HUDEP-2 (cell line): Measurements from ENCODE around the gene HDLBP.
A peak's percentile ranks its signal among the peaks of the same experiment; 100 is the strongest.

ENCODE experiments used
- DNase-seq, 76 experiments: peaks; one replicate each; lab custom pipeline; 2025; ENCODE audit not compliant: unreplicated experiment in 76 of 76; lab: John Stamatoyannopoulos, UW

The HDLBP gene

DNA sequence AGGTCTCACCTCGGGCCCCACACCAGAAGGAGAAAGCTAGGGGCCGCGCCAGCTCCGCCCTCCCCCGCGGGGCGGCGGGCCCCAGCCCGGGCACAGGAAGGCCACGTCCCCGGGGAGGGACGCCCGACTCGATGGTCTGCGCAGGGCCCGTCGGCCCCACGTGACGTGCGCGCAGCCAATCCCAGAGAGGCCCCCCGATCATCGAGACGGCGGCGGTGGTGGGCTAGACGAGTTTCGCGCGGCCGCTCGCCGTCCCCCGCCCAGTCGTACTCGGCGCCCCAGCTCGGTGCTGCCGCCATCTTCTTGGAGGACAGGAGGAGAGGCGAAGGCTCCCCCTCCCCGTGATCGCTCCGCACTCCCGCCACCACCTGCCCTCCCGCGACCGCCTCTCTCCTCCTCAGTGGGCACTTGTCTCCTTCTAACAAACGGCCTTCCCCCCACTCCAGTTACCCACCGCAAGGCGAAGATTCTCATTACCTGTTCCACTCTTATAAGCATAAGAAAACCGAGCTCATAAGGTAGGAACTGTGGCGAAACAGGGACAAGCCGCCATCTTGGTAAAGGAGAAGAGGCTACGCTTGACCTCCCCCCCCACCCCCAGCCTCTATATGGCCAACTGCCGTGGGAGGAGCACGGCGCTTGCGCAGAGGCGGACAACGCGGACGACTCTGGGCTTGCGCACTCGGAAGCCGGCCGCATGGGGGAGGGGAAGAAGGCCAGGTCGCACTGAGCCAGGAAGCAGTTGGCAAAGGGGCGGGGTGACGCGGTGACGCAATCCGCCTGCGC is at the start of gene HDLBP:
HDLBP (minus strand) TSS at position 580 of the 786 bp plus-strand sequence. CDS start 48,803 bp downstream, outside the sequence.
- DNase-seq: peak in 75 of 76 experiments; percentile 36 to 99 (median 98)

DNA sequence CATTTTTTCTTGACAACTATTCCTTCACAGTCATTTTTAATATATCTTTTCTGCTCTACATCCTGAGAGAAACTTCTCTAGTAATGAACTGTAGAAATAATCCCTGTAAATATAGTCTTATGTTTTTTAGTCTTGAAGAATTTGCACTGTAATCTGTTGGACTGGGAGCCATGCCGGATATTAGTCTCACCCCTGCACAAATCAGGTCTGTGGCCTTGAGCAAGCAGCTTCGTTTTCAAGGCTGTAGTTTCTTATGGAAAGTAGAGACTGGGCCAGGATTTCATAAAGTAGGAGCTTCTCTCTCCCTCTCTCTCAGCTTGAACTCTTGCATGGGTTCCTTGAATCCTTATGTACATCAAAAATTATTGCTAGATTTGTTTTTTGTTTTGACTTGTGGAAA is 49.3 kb upstream of the HDLBP start:
- no peak for DNase-seq

DNA sequence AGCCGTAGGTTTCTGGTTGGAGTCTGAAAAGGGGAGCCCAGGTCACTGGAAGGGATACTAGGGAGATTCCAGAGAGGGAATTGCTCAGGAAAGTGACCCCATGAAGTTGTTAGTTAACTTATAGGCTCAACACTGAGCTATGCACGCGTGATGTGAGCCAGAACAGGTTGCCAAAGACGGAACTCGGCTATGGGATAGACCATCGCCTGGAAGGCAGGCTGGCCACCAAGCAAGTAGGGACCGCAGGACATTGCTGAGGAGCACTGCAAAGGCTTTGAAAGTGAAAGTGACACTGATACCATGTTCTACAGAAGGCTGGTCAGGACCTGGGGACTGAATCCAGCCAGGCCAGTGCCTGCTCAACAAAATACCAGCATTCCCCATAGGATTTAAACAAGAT is 48.0 kb upstream of the HDLBP start:
- DNase-seq: no peak

- no peak for DNase-seq
Measured at GRCh38 chr2:241359481-241360045, 44.1 kb upstream of the HDLBP start.

- no peak for DNase-seq
Measured at GRCh38 chr2:241358470-241358869, 43.0 kb upstream of the HDLBP start.

GRCh38 chr2:241357531-241357930 is 42.1 kb upstream of the HDLBP start:
- DNase-seq: no peak

DNA sequence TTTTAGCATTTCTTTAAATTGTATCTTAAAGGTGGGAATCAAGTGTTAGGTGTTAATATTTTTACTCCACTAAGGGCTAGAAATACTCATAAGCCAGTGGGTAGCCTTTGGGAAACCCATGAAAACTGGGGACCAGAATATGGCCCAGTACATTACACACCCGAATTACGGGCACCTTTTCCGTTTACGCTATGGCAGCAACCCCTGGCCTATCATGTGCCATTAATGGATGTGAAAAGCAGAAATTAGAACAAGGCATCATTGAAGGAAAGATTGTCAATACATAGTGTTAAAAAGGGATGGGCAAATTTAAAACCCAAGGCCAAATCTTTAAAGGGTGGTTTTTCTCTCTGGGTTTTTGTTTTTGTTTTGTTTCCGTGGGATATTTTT is 41.4 kb upstream of the HDLBP start:
- peak in 5 of 76 experiments; percentile 16 to 27 (median 17) for DNase-seq

GRCh38 chr2:241355983-241356870 is 40.8 kb upstream of the HDLBP start, which contains the start of gene FARP2:
TSS of gene FARP2 (plus strand) at chr2:241356285. CDS start at chr2:241373108, 16,823 bp downstream.
- DNase-seq: peak in 75 of 76 experiments; percentile 44 to 97 (median 91)

GRCh38 chr2:241354668-241355658 is 39.5 kb upstream of the HDLBP start:
- DNase-seq: peak in 71 of 76 experiments; percentile 20 to 94 (median 85)

DNA sequence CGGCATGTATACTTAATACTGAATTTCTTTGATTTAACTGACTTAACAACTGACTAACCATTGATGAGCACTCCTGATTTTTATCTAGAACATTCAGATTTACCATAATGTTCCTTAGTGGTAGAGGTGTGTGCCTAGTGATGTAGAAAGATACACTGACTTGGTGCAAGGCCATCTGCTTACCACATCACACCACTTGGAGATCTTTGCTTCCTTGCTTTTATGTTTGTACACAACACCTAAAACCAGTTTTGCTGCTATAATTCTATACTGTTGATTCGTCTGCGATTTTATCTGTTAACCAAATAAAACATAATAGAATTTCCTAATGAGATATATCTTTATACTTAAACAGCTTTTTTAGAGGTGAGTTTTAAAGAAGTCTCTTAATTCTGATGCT is 36.8 kb upstream of the HDLBP start:
- DNase-seq: no peak

GRCh38 chr2:241351640-241352031 is 36.2 kb upstream of the HDLBP start:
- no peak for DNase-seq

GRCh38 chr2:241350878-241351639 is 35.6 kb upstream of the HDLBP start:
- no peak for DNase-seq

DNA sequence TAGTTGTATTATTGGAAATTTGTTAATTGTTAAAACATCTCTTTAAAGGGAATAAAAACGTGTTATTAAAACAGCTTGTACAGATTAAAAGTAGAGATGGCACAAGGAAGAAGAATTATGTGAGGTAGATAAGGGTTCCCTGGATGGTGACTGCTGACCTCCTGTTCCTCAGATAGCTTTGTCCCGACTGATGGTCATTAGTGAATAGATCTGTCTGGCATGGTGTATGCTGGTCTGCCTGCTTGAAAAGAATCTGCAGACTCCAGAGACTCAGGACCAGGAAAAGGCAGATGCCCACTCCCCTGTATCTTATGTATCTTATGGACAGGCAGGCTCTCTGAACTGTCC is 35.0 kb upstream of the HDLBP start:
- DNase-seq: no peak

DNA sequence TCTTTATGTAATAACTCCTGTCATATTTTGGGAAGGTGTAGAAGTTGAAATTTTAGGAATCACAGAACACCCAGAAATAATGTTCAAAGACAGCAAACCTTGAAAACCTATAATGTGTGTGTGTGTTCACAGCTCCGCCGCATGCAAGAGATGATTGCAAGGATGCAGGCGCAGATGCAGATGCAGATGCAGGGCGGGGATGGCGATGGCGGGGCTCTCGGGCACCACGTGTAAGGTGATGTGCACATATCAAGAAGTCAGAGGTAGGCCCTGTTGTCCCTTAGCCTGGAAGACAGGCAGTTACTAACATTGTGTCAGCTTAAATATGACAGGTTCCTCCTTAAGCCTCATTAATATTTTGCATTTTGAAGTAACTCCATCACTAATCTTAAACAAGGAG is 34.5 kb upstream of the HDLBP start:
- no peak for DNase-seq

DNA sequence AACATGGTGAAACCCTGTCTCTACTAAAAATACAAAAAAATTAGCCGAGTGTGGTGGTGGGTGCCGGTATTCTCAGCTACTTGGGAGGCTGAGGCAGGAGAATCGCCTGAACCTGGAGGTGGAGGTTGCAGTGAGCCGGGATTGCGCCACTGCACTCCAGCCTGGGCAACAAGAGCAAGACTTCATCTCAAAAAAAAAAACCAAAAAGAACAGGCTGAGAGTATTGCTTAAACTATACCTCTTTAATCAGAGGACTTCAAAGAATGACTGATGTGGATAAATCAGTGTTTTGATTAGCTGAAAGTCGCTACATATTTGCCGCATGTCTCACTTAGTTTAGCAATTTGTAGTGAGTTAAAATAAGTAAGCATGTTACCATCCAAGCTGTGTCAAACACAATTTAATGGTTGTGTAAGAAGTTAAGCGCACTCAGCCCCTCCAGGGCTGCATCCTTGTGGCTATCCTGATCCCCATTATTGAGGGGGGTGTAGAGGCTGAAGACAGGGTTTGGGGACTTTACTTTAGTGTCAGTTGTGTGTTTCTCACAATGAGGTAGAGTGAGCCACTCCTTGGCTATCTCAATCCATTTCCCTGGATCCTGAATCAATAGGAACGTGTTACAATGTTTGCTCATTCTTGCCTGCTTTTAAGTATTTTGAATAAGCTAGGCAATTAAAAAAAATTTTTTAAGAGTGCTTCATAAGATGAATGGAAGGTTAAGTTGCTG is 29.6 kb upstream of the HDLBP start:
- no peak for DNase-seq

GRCh38 chr2:241340631-241341163 is 25.2 kb upstream of the HDLBP start:
- no peak for DNase-seq

GRCh38 chr2:241339839-241340630 is 24.6 kb upstream of the HDLBP start:
- DNase-seq: no peak

DNA sequence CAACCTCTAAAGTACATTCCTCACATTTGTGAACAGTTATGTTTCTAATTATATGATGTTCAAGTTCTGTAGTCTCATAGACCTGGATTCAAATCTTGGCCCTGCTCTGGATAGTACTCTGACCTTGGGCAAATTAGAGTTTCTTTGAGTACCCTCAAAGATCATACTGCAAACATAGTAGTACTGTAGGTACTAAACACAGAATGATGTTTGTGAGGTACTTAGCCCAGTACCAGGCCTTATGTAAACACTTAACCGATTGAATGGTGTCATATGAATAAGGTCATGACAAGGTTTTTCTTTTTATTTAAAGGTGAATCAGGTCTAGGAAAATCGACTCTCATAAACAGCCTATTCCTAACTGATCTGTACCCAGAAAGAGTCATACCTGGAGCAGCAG is 19.3 kb upstream of the HDLBP start:
- DNase-seq: no peak
